GM18858 (cell line): ENCODE measurements around the gene SPATA17.

Experiments used
- ATAC-seq: cut with Tn5 transposase; IDR thresholded peaks from one replicate; pipeline ENCODE4 v1.9.1; 2021; ENCODE audit not compliant: unreplicated experiment

Gene SPATA17

DNA sequence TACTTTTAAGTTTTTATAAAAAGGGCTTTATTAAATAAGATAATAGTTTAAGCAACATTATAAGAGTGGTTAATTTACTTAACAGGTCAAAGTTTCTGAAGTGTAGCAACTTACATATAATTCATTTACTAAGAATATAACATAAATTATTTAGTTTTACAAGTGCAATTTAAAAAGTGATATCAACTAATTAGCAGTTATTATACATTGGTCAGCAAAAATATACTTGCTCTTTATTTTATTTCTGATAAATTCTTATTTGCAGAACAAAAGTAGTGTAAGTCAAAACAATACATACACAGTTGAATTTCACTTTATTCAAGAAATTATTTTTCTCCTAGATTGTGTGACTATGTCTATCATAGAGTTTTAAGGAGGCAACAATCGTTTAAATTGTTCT lies 215.6 kb downstream of the SPATA17 start:
- no peak for ATAC-seq

- no peak for ATAC-seq
Observed at GRCh38 chr1:217847643-217848042, 216.5 kb downstream of the SPATA17 start.

DNA sequence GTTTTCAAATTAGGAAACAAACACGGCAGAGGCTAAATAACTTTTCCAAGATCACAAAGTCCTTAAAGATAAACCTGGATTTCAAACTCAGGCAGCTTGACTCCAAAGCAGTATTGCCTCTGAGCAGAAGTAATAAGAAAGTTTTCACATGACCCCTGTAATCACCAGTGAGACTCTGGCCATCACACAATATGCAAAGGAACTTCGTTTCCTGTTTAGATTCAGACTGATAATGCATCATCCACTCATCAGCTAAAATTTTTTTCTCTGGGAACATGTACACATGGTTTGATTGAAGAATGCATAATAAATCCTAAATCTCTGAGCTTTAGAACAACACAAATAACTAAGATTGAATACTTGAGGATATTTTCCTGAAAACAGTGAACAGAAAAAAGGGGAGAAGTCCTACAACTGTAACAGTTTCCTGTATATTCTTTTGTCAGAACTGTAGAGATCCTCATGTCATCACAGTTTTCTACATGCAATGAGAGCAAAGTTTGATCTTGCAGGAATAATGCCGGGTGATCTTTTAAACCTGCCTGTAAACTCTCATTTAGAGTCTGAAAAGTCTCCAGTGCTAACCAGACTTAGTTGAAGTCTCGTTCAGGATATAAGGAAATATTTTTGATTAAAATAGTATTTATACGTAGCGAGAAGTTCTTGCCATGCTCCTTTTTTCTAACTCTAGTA lies 225.3 kb downstream of the SPATA17 start:
- ATAC-seq: no peak

GRCh38 chr1:217857061-217857460 lies 225.9 kb downstream of the SPATA17 start:
- no peak for ATAC-seq

DNA sequence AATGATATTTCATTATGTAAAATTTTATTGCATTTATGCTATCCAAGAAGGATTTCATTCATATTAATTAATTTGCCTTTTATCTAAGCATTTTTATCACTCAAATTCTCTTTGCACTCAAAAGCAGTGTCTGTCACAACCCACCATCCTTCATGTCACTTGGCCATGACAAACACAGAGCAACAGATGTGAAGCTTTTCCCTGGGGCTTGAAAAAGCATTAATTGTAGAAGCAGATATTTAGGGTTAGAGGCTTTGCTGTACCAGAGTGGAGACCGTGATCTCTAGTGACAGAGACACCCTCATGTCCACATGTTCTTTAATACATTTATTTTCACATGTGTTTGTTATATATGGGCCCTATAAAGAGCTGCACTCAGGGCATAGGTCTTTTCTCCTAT lies 230.5 kb downstream of the SPATA17 start:
- ATAC-seq: no peak

- ATAC-seq: no peak
Observed at GRCh38 chr1:217867446-217867995, 236.4 kb downstream of the SPATA17 start.

GRCh38 chr1:217871955-217872354 lies 240.8 kb downstream of the SPATA17 start:
- no peak for ATAC-seq

DNA sequence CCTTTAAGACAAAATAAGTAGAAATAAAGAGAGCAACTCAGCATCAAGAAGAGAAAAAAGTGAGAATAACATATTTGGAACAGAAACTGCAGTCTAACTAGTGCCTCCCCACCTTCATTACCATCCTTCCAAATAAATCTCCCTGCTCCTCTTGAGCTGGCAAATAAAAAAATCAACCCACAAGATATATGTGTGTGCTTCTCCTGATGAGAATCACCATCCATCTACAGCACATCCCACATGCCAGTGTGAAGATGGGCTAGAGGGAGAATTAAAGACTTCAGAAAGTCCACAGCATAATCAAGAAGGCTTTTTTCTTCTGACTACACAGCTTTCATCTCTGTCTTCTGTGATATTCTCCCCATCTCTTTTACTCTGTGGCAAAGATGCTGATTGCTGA lies 244.1 kb downstream of the SPATA17 start:
- ATAC-seq: no peak

DNA sequence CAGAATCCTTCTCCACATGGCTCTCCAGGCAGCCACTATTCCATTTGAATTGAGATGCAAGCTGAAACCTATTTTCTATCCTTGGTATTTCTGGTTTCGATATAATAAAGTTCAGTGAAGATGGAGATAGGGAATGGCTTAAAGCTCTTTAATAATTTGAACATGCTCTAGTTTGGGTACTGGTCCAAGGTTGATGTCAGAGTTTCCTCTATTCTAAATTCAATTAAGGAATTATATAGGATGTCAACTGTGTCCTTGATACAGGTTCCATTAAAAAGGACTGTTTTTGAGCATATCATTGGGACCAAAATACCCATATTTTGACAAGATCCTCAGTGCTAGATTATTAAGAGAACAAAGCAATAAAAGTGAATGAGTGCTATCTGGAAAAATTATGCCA lies 245.3 kb downstream of the SPATA17 start:
- no peak for ATAC-seq

GRCh38 chr1:217876896-217877295 lies 245.8 kb downstream of the SPATA17 start:
- no peak for ATAC-seq

- ATAC-seq: no peak
Observed at GRCh38 chr1:217881131-217881543, 250.0 kb downstream of the SPATA17 start.

GRCh38 chr1:217881607-217882332 lies 250.6 kb downstream of the SPATA17 start:
- no peak for ATAC-seq

DNA sequence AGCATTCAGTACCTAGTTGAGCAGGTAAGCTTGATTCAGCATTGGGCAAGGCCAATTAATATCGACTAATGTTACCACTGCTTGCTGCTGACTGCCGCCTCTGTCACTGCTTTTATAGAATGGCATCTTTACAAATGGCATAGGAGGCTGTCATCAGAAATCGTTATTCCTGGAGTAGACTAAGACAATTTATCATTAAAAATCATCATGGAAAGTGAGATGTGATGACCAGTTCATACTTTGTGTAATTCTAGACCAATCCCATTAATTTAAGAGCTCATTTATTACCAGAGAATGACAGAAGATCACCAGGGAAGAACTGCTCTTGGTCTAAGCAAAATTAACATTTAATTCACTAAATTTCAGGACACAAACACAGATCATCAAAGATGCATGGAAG lies 254.0 kb downstream of the SPATA17 start:
- ATAC-seq: no peak

DNA sequence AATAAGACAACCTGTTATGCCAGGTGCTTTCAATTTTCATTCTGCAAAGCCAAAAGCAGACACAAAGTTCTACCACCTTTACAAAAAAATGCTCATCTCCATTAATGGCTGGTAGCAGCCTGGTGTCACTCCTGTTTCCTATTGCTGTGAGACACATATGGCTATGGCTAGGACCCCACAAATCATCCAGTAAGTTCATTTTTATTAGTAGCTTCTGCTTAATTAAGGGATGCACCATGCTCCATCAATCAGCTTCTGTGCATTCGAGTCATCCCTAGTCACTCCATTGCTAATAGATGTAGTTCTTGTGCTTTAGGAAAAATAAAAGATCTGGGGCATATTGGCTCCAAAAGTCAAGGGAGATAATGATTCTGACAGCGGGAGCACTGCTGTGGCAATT lies 257.2 kb downstream of the SPATA17 start:
- no peak for ATAC-seq

GRCh38 chr1:217889401-217889800 lies 258.3 kb downstream of the SPATA17 start:
- no peak for ATAC-seq

DNA sequence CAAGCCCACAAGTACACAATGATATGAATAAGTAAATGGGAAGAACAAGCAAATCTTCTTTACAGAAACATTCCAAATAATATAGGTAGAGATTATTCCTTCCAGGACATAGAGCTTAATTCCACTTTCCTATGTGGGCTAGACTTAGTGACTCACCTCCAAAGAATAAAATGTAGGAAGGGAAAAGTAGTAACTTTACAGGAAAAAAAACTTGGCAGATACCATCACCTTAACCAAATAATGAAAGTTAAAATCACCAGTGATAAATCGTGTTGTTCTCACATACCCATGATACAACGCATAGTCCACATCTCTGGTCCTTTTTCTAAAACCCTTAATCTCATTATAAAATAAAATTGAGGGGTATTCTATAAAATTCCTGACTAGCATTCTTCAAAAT lies 260.8 kb downstream of the SPATA17 start:
- ATAC-seq: no peak

GRCh38 chr1:217892750-217893149 lies 261.6 kb downstream of the SPATA17 start:
- no peak for ATAC-seq

- no peak for ATAC-seq
Observed at GRCh38 chr1:217895841-217896240, 264.7 kb downstream of the SPATA17 start.

GRCh38 chr1:217896490-217896889 lies 265.3 kb downstream of the SPATA17 start:
- ATAC-seq: no peak

DNA sequence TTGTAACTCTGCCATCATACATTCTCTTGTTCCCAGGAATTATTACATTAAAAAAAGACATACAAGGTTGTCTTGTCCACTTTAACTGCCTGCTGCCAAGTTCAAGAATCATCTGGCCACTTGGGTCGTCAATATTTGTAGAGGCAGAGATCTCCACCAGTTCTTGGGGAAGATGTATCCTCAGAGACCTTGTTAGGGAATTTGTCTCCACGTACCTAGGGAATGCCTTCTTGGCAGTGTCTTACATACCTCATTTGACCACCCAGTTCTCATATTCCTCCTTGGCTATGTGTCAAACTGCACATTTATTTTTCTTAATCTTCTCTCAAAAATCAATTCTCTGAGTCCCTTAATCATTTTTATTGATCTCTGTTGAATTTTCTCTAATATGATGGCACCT lies 266.0 kb downstream of the SPATA17 start:
- ATAC-seq: no peak

- ATAC-seq: no peak
Observed at GRCh38 chr1:217899614-217900013, 268.5 kb downstream of the SPATA17 start.

DNA sequence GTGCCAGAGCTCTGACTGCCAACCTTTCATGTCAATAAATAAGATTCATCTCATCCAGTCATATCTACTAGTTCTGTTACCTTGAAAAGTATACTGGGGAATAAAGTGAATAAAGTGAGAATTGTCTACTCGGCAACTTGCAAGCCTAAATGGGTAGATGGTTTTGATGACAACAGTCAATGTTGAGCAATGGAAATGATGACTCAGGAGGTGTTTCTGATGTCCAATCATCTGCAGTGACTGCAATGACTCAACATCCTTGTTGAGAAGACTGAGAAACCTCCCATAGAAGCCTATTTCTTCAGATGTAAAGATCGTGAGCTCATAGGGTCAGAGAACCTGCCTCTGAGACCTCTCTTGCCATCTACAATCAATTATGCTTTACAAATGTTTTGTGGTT lies 276.4 kb downstream of the SPATA17 start:
- ATAC-seq: no peak
